ENCODE measurements around the gene STRN3.
"Not testable (repeated sequence)": the region's sequence is repeated elsewhere in the genome, so short reads cannot be mapped to it uniquely, and the experiment has no call there.

DNA sequence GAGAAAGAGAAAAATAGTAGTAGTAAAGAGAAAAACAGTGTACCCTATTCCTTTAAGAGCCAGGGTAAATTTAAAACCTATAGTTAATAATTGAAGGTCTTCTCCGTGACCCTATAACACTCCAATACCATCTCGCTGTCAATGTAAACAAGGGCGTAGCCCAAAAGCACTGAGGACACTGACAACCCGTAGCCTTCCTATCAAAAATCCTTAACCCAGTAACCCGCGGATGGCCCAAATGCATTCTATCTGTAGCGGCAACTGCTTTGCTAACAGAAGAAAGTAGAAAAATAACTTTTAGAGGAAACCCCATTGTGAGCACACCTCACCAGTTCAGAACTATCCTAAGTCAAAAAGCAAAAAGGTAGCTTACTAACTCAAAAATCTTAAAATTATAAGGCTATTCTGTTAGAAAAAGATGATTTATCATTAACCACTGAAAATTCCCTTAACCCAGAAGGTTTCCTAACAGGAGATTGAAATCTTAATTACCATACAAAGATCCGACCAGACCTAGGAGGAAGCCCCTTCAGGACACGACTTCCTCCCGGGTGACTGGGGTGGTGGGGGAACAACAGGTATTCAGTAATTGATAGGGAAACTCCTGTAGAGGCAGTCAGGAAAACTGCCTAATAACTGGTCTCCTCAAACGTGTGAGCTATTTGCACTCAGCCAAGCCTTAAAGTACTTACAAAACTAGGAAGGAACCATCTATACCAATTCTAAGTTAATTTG, 58.6 kb downstream of the STRN3 start:
- TF ChIP-seq, protein P1, sequence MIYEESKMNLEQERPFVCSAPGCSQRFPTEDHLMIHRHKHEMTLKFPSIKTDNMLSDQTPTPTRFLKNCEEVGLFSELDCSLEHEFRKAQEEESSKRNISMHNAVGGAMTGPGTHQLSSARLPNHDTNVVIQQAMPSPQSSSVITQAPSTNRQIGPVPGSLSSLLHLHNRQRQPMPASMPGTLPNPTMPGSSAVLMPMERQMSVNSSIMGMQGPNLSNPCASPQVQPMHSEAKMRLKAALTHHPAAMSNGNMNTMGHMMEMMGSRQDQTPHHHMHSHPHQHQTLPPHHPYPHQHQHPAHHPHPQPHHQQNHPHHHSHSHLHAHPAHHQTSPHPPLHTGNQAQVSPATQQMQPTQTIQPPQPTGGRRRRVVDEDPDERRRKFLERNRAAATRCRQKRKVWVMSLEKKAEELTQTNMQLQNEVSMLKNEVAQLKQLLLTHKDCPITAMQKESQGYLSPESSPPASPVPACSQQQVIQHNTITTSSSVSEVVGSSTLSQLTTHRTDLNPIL (CRISPR knock-in tag; IDR thresholded peaks at IDR 0.05; ENCODE audit: low read depth) = not testable (repeated sequence)
- TF ChIP-seq, protein P2, sequence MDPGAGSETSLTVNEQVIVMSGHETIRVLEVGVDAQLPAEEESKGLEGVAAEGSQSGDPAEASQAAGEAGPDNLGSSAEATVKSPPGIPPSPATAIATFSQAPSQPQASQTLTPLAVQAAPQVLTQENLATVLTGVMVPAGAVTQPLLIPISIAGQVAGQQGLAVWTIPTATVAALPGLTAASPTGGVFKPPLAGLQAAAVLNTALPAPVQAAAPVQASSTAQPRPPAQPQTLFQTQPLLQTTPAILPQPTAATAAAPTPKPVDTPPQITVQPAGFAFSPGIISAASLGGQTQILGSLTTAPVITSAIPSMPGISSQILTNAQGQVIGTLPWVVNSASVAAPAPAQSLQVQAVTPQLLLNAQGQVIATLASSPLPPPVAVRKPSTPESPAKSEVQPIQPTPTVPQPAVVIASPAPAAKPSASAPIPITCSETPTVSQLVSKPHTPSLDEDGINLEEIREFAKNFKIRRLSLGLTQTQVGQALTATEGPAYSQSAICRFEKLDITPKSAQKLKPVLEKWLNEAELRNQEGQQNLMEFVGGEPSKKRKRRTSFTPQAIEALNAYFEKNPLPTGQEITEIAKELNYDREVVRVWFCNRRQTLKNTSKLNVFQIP (CRISPR knock-in tag; IDR thresholded peaks at IDR 0.05; ENCODE audit: borderline replicate concordance, low read depth) = not testable (repeated sequence)
- TF ChIP-seq, protein P3, sequence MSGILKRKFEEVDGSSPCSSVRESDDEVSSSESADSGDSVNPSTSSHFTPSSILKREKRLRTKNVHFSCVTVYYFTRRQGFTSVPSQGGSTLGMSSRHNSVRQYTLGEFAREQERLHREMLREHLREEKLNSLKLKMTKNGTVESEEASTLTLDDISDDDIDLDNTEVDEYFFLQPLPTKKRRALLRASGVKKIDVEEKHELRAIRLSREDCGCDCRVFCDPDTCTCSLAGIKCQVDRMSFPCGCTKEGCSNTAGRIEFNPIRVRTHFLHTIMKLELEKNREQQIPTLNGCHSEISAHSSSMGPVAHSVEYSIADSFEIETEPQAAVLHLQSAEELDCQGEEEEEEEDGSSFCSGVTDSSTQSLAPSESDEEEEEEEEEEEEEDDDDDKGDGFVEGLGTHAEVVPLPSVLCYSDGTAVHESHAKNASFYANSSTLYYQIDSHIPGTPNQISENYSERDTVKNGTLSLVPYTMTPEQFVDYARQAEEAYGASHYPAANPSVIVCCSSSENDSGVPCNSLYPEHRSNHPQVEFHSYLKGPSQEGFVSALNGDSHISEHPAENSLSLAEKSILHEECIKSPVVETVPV (CRISPR knock-in tag; IDR thresholded peaks at IDR 0.05) = not testable (repeated sequence)
- not testable (repeated sequence) for TF ChIP-seq OSR1 (CRISPR knock-in tag; IDR thresholded peaks at IDR 0.05)

Measured in SK-N-SH treated with all-trans-retinoic acid at 6 μM for 48 hours (cell line).